ENCODE data around the gene CHD8.

Gene CHD8

GRCh38 chr14:21385188-21385904 lies 70.6 kb downstream of the CHD8 start:
- H3K4me3 ChIP-seq (ENCODE audit: low read depth, low read length): peak overlapping the region; percentile 61
- peak; percentile 55 for DNase-seq (ENCODE audit: low read depth)
- TF ChIP-seq CTCF (IDR thresholded peaks at IDR 0.05; ENCODE audit: insufficient read depth, low read depth, low read length, missing control alignments): no peak

GRCh38 chr14:21384494-21384851 lies 71.5 kb downstream of the CHD8 start:
- DNase-seq (ENCODE audit: low read depth): no peak
- TF ChIP-seq CTCF (IDR thresholded peaks at IDR 0.05; ENCODE audit: insufficient read depth, low read depth, low read length, missing control alignments): no peak
- H3K4me3 ChIP-seq (ENCODE audit: low read depth, low read length): peak overlapping the region; percentile 61

GRCh38 chr14:21383848-21384493 lies 72.0 kb downstream of the CHD8 start, which contains the start of gene SUPT16H:
Gene SUPT16H (minus strand): TSS chr14:21384019. CDS start chr14:21383927, 92 bp downstream.
- peak; percentile 97 for DNase-seq (ENCODE audit: low read depth)
- no peak for TF ChIP-seq CTCF (IDR thresholded peaks at IDR 0.05; ENCODE audit: insufficient read depth, low read depth, low read length, missing control alignments)
- H3K4me3 ChIP-seq (ENCODE audit: low read depth, low read length): peak within 1 kb of the TSS; percentile 61

GRCh38 chr14:21382886-21383847 lies 72.8 kb downstream of the CHD8 start:
- no peak for TF ChIP-seq CTCF (IDR thresholded peaks at IDR 0.05; ENCODE audit: insufficient read depth, low read depth, low read length, missing control alignments)
- DNase-seq (ENCODE audit: low read depth): peak; percentile 76
- peak overlapping the region; percentile 61 for H3K4me3 ChIP-seq (ENCODE audit: low read depth, low read length)

- H3K4me3 ChIP-seq (ENCODE audit: low read depth, low read length): peak overlapping the region; percentile 61
- DNase-seq (ENCODE audit: low read depth): no peak
- no peak for TF ChIP-seq CTCF (IDR thresholded peaks at IDR 0.05; ENCODE audit: insufficient read depth, low read depth, low read length, missing control alignments)
Measured at GRCh38 chr14:21382095-21382494, 73.8 kb downstream of the CHD8 start.

GRCh38 chr14:21379338-21379737 lies 76.6 kb downstream of the CHD8 start:
- no peak overlapping the region for H3K4me3 ChIP-seq (ENCODE audit: low read depth, low read length)
- TF ChIP-seq CTCF (IDR thresholded peaks at IDR 0.05; ENCODE audit: insufficient read depth, low read depth, low read length, missing control alignments): no peak
- no peak for DNase-seq (ENCODE audit: low read depth)

Data from GM12865 (cell line).